ENCODE measurements around the gene SLC39A9. TPM values are rescaled to one million over a fixed set of nuclear protein-coding genes. Genes with fewer than 3 reads are reported as not detected.
A peak's percentile ranks its signal among the peaks of the same experiment; 100 is the strongest.

SLC39A9 gene
- total RNA-seq, 4 donors from 2014 or later, result 41.5 to 47.9 (median 45.4) TPM

DNA sequence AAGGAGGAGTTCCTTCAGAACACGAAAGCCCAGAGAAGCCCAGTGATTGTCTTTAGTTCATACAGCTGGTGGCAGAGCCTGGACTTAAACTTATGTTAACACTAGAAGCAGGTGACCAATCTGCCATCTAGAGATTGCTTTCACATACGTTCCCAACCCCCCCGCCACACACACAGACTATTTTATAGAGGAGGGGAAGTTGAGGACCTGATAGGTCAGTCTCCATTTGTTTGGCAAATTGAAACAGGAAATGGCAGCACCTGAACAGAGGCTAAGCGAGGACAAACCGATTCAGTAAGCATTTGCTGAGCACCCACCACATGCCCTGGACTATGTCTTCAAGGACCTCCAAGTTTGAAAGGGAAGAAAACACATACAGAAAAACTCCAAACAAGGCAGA lies 81.2 kb downstream of the SLC39A9 start:
- Histone ChIP-seq H3K27me3 (peaks cover 44% of the 10 kb centered on the region), H3K4me3 (no peak overlapping the region), H3K27ac (no peak overlapping the region), H3K9me3 (no peaks in the 10 kb centered on the region), H3K36me3 (no peaks in the 10 kb centered on the region), H3K4me1 (peaks cover 0 to 18% (median 11%) of the 10 kb centered on the region in 3 donors)
- TF ChIP-seq EP300 (IDR thresholded peaks at IDR 0.05), result no peak
- no peak for TF ChIP-seq CTCF (IDR thresholded peaks at IDR 0.05)
- TF ChIP-seq POLR2A (IDR thresholded peaks at IDR 0.05), result no peak
- TF ChIP-seq POLR2AphosphoS5 (IDR thresholded peaks at IDR 0.05), result no peak
- no peak for ATAC-seq
- 89 to 100% methylated on average over 1 to 5 of the region's 5 CpGs for WGBS, 2 donors (ENCODE audit: low coverage in 1 of 2)

DNA sequence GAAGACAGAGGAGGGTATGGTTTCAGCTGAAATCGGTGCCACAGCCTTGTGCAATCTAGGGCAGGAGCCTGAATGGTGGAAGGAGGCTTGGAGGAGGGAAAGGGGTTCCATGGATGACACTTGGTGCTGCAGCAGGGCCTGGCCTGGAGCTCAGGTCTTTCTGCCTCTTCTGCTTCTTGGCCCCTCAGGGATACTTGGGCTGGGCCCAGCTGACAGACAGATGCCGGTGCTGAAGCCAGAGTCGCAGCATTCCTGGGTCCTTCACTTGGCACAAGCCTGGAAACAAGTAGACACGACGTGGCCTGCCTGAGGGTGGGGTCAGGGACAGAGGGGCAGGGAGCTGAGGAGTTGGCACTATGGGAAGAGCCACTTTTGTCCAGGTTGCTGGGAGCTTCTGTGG lies 81.6 kb downstream of the SLC39A9 start:
- 71 to 88% methylated on average over 2 to 3 of the region's 5 CpGs for WGBS, 2 donors (ENCODE audit: low coverage in 1 of 2)
- H3K36me3 ChIP-seq, result no peaks in the 10 kb centered on the region
- peaks cover 0 to 23% (median 15%) of the 10 kb centered on the region in 3 donors for H3K4me1 ChIP-seq
- H3K4me3 ChIP-seq, result no peak overlapping the region
- H3K27me3 ChIP-seq, result peaks cover 48% of the 10 kb centered on the region
- ATAC-seq, result no peak
- H3K27ac ChIP-seq, result no peak overlapping the region
- H3K9me3 ChIP-seq, result no peaks in the 10 kb centered on the region
- TF ChIP-seq CTCF (IDR thresholded peaks at IDR 0.05) (no peak), POLR2A (IDR thresholded peaks at IDR 0.05) (no peak), EP300 (IDR thresholded peaks at IDR 0.05) (no peak), POLR2AphosphoS5 (IDR thresholded peaks at IDR 0.05) (no peak)

GRCh38 chr14:69481815-69482568 lies 83.5 kb downstream of the SLC39A9 start:
- 87 to 90% methylated on average over 4 of the region's 5 CpGs for WGBS, 2 donors (ENCODE audit: low coverage in 1 of 2)

GRCh38 chr14:69483765-69484443 lies 85.4 kb downstream of the SLC39A9 start:
- 2% methylated on average over 16 of the region's 54 CpGs; no CpG with 5 or more reads in 1 of the 2 donors for WGBS, 2 donors (ENCODE audit: low coverage in 1 of 2)
- Histone ChIP-seq H3K27me3 (peaks cover 79% of the 10 kb centered on the region), H3K4me1 (peaks cover 0 to 24% (median 15%) of the 10 kb centered on the region in 3 donors), H3K36me3 (no peaks in the 10 kb centered on the region), H3K27ac (no peak overlapping the region), H3K4me3 (peak overlapping the region in 1 of 2 donors; percentile 46), H3K9me3 (no peaks in the 10 kb centered on the region)
- peak; percentile 59 for ATAC-seq
- TF ChIP-seq CTCF (IDR thresholded peaks at IDR 0.05), result no peak
- no peak for TF ChIP-seq POLR2AphosphoS5 (IDR thresholded peaks at IDR 0.05)
- TF ChIP-seq EP300 (IDR thresholded peaks at IDR 0.05), result no peak
- TF ChIP-seq POLR2A (IDR thresholded peaks at IDR 0.05), result no peak

More at GRCh38 chr14:69481815-69482568, 83.5 kb downstream of the SLC39A9 start:
- Histone ChIP-seq H3K27me3 (peaks cover 59% of the 10 kb centered on the region), H3K4me3 (no peak overlapping the region), H3K4me1 (peaks cover 0 to 24% (median 15%) of the 10 kb centered on the region in 3 donors), H3K36me3 (no peaks in the 10 kb centered on the region), H3K9me3 (no peaks in the 10 kb centered on the region), H3K27ac (no peak overlapping the region)
- TF ChIP-seq CTCF (IDR thresholded peaks at IDR 0.05) (no peak), EP300 (IDR thresholded peaks at IDR 0.05) (no peak), POLR2A (IDR thresholded peaks at IDR 0.05) (no peak), POLR2AphosphoS5 (IDR thresholded peaks at IDR 0.05) (no peak)
- no peak for ATAC-seq

All from gastroesophageal sphincter (tissue), 4 donors.